SKM-1 treated with dmso at 0.1 percent for 144 hours (cell line): ENCODE results near the gene CENPM.
A peak's percentile ranks its signal among the peaks of the same experiment; 100 is the strongest.
"Not testable (repeated sequence)": the region's sequence is repeated elsewhere in the genome, so short reads cannot be mapped to it uniquely, and the experiment has no call there.

ENCODE experiments used
- DNase-seq: peaks from one replicate; lab custom pipeline; 2025; ENCODE audit not compliant: unreplicated experiment; lab: John Stamatoyannopoulos, UW

The CENPM gene

DNA sequence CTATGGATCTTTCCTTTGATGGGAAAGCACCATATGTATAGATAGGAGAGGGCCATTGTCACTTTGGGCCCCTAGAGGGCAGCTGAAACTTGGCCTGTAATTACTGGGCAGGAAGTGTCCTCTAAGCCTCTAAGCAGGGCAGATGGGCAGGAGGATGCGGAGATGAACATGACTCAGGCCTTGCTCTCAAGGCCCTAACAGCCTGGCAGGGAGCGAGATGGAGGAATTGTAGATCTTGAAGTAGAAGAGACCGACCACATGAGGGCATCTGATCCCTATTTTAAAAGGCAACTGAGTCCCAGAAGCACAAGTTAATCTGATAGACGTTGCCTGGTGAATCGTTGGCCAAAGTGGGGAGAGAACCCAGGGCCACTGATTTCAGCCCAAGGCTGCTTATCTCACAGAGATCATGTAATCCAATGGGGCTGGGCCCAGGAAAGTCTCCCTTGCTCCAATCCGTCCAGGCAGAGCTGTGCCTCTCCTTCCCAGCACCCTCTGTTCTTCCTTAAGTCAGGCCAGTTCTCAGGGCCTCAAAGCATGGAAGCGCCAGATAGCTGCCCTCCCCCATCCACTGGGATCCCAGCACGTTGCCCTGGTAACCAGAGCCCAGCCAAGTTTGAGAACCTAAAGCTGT lies 19.8 kb upstream of the CENPM start:
- DNase-seq, result peak; percentile 56

DNA sequence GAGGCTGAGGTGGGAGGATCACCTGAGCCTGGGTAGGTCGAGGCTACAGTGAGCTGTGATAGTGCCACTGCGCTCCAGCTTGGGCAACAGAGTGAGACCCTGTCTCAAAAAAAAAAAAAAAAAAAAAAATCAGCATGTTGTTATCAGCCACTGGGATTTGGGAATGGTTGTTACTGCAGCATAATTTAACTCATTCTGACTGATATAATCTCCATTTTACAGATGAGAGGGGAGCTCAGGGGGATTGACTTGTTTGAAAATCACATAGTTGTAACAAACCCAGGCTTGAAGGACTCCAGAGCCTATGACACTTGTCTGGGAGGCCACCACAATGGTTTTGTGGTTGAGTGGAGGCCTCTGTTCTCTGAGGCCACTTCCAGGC lies 19.3 kb upstream of the CENPM start:
- DNase-seq, result no peak

DNA sequence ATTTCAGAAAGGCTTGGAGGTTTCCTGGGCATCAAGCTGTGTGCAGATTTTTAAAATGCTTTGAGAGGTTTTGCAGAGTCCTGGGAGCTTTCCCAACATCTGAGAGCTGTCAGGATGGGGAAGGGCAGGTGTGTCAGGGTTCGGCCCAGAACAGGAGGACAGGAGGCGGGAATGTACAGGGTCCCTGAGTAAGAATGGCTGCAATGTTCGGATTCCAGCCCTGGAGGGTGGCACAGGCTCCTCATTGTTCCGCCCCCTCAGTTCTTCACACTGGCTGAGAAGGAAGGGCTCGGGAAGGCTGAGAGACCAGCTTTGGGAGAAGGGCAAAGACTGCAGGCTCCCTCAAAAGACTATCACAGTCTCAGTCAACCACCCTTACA lies 17.1 kb upstream of the CENPM start:
- no peak for DNase-seq

DNA sequence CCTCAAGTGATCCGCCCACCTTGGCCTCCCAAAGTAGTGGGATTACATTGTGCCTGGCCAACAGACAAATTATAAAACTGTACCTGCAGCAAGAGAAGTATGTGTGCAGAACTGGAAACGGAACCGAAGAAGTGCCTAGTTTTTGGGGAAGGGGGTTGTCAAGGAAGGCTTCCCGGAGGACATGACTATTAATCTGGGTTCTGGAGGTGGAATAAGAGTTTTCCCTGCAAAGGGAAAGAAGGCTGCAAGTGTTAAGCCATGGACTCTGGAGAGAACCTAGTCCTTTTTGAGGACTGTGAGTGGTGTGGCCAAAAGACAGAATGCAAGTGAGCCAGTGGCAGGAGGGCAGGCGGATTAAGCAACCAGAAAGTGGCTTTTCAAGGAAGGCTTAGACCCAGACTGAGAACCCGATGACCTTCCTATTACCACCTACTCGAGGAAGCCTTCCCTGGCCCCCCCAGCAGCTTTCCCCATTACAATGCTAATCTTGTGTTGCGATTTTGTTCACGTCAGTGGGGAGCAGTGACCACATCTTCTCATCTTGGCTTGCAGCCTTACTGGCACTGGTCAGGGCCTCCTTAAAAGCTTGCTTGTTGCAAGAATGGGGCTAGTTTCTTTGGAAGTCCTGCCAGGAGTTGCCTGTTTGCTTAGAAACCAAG lies 16.6 kb upstream of the CENPM start:
- DNase-seq, result peak; percentile 74

DNA sequence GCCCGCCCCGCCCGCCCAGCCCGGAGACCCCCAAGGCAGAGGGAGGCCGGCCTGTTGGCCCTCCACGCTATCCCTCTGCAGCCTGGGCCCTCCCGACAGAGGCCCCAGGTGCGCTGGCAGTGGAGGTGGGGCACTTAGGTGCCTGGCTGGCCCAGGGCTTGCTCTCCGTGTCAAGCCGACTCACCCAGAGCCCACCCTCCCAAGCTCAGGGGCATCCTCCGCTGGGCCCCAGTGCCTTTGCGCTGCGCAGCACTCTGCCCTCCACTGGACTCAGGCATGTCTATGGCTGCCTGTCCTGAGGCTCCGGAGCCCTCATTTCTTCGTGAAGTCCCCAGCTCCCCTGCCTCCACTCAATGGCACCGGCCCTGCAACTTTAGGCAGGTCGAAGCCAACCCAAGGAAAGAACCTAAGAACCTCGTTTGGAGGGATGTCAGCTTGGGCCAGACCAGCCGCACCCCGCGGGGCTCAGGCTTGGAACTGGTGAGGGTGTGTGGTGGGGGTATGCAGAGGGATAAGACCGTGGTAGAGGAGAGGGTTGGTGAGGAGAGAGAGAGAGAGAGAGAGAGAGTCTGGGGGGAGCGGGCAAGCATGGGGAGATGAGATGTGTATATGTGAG lies 11.1 kb upstream of the CENPM start:
- DNase-seq, result no peak

DNA sequence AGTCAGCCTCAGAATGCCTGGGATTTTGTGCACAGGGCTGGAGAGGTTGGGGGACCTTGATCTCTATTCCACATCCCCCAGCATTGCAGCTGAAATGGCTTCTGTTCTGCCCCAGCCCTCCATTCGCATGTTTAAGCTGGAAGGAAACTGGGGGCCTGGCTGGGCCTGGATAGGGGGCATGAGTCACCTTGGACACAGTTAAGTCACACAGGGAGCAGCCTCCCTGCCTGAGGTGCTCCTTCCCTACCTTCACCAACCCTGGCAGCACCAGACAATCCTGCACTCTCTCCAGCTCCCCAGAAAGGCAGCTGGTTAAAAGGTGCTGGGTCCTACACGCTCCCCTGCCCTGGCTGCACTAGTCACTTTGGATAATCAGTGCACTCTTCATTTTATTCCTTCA lies 5.8 kb upstream of the CENPM start:
- DNase-seq, result no peak

GRCh38 chr22:41951898-41952474 lies 5.0 kb upstream of the CENPM start, which contains the start of gene SMIM45:
Gene SMIM45, plus strand, starts transcription at chr22:41952150.
- no peak for DNase-seq

DNA sequence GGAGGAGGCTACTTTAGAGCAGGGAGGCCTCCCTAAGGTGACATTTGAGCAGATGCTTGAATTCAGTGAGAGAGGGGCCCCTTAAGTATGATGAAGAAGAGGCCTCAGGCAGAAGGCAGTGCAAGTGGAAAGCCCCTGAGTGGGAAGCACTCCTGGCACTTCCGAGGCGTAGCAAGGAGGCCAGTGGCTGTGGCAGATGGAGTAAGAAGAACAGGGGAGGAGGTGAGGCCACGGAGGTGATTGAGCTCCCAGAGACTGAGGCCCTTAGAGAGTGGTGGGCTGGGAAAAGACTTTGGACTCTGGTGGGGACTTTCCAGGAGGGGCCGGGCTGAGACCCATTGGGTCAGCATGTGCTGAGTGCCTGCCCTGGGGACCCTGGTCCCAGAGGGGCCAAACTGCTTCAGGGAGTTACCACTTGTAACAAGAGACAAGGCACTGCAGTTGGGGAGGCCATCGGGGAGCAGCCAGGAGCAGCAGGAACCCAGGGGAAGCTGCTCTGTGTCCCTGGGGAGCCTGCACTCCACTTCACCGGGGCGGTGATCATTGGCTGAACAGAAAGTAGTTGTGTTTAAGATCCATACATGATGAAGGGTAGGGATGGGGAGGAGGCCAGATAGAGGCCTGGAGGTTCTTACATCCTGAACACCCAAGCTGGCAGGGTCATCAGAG lies 2.5 kb upstream of the CENPM start:
- DNase-seq, result no peak

DNA sequence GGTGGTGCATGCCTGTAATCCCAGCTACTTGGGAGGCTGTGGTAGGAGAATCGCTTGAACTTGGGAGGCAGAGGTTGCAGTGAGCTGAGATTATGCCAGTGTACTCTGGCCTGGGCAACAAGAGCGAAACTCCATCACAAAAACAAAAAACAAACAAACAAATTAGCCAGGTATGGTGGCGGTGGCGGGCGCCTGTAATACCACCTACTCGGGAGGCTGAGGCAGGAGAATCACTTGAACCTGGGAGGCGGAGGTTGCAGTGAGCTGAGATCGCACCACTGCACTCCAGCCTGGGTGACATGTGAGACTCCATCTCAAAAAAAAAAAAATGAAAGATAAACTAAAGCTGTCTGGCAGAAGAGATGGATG lies 2.0 kb upstream of the CENPM start:
- DNase-seq, result not testable (repeated sequence)

- DNase-seq, result no peak
Observed at GRCh38 chr22:41948142-41948541, 1.2 kb upstream of the CENPM start.

DNA sequence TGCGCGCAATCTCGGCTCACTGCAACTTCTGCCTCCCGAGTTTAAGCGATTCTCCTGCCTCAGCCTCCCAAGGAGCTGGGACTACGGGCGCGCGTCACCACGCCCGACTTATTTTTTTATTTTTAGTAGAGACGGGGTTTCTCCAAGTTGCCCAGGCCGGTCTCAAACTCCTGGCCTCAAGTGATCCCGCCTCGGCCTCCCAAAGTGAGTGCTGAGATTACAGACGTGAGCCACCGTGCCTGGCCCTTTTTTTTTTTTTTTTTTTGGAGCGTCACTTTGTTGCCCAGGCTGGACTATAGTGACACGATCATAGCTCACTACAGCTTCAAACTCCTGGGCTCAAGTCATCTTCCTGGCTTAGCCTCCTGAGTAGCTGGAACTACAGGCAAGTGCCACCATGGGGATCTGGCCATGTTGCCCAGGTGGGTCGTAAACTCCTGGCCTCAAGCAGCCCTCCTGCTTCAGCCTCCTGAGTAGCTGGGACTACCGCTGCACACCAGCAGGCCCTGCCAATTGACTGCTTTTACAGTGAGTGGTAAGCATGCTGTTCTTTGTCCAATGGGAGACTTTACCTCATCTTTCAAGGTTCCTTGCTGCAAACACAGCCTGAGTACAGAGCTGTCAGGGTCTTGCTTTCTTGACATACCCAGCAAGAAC lies 600 bp upstream of the CENPM start:
- no peak for DNase-seq

DNA sequence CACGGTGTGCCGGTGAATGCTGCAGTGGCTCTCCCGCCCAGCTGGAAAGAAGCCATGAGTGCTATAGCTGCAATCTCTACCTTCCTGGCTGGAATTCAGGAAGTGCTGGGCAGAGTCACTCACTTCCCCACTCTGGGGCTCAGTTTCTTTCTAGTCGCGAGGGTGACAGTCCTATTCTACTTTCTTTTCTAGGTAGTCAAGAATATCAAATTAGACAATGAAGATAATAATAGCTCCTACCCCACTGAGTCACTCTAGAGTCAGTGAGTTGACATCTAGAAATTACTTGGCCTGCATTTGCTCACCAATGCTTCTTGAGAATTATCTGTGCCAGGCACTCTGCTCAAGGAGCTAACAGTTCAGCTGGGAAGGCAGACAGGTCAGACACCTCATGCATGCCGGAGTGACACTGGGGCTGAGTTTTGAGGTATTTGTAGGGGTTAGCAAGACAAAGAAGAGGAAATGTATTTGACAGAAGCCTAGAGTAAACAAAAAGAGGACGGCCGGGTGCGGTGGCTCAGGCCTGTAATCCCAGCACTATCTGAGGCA lies 3.2 kb downstream of the CENPM start:
- DNase-seq, result no peak

- peak; percentile 68 for DNase-seq
Observed at GRCh38 chr22:41940832-41941765, 5.9 kb downstream of the CENPM start.

DNA sequence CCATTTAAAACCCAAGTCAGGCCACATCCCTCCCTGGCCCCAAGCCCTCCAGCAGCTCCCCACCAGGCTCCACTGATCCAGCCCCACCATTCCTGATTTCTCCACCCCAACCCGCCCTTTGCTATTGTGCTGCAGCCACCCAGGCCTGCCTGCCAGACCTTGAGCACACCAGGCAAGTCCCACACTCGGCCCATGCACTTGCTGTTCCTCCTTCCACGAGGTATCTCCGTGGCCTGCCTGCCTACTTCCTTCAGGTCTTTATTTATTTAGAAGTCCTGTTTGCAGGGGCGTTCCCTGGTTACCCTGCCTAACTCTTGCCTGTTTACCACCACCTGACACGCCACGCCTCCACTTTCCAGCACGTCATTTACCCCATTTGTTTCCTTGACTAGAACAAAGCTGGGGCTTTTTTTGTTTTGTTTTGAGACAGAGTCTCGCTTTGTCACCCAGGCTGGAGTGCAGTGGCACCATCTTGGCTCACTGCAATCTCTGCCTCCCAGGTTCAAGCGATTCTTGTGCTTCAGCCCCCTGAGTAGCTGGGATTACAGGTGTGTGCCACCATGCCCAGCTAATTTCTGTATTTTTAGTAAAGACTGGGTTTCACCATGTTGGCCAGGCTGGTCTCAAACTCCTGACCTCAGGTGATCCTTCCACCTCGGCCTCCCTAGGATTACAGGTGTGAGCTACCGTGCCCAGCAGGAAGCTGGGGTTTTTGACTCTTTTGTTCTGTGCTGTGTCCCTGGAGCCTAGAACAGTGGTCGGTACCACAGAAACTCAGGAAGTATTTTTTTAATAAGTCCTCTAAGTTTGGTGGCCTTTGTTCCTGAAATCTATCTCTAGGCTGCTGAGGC lies 6.7 kb downstream of the CENPM start:
- no peak for DNase-seq

DNA sequence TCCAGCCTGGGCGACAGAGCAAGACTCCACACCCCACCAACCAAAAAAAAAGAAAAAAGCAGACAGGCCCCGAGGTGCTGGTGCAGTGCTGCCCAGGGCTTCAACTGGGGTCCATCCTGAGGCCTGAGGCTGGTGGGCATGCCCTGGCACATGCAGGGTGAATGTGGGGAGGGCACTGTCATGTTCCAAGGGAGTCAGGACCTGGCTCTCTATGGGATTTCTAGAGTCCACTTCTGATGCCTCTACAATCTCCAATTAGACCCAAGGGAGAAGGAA lies 10.1 kb downstream of the CENPM start:
- DNase-seq, result no peak

- DNase-seq, result no peak
Observed at GRCh38 chr22:41935509-41935908, 11.4 kb downstream of the CENPM start.

DNA sequence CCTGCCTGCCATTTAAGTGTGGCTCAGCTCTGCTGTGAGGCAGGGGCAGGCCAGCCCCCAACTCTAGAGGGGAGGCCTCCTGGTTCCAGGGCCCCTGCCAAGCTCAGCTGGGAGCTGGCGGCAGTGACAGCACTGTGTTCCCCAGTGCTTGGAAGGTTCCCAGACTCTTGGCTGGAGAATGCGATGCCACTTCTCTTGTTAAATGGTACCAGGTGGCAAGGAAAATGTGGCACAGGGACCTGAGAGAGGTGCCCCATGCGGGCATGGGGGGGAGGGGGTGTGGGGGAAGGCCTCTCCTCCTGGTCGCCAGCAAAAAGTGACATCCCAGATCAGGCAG lies 12.0 kb downstream of the CENPM start:
- DNase-seq, result no peak

- DNase-seq, result no peak
Observed at GRCh38 chr22:41934284-41935014, 12.5 kb downstream of the CENPM start.
